Mammary epithelial cell (primary cell): ENCODE results near the gene RALY.

Experiments used
- EZH2 ChIP-seq: IDR thresholded peaks from 2 replicates; pipeline ENCODE4 v1.6.1; 2012; ENCODE audit warnings: low read length, inconsistent platforms, borderline replicate concordance
- TF ChIP-seq, protein P1 (sequence below), 2 donors: IDR thresholded peaks in 1 of 2; conservative IDR thresholded peaks in 1 of 2; 2 replicates each; pipeline ENCODE4 v1.5.1; 2011 to 2012; ENCODE audit warnings: inconsistent platforms in 2 of 2, low read length in 2 of 2, mild to moderate bottlenecking in 2 of 2, control low read depth in 1 of 2, low read depth in 1 of 2; ENCODE audit not compliant: insufficient read depth in 1 of 2; ENCODE audit errors: extremely low read depth in 1 of 2

DNA sequence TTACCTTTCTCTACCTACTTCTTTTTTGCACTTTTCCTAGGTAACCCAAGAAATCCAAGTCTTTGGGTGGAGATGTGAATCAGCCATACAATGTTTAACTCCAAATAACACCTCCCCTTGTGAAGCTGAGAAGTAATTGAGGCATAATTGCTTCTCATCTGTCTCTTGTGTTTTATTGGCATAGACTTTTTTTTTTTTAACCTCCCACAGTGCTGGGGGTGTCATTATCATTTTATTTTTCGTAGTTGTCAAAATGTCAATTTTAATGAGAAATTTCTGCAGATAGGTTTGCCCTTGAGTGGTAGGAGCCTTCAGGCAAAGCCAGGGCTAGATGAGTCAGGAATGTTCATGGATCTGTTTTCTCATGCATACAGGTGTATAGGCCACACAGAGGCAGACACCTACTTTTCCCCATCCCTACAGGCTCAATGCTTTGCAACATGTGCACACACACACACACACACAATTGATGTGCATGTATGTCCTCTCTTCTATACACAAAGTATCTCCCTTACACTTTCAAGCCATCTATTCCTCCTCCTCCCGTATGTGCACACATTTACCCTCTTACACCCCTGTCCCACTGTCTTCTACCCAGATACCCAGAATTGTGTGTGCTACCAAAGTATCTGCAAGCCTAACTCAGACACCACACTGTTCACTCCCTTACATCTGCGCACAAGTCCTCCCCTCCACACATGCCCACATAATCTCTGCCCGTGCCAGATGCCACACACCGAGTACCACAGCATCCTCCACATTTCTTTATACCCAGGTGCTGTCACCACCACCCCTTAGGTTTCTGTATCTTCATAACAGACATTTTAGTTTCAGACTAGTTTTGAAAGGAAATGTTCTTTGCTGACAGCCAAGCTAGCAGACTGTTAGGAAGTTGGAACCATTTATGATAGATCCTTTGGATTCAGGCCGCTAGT lies 22.0 kb downstream of the RALY start:
- TF ChIP-seq, protein P1, sequence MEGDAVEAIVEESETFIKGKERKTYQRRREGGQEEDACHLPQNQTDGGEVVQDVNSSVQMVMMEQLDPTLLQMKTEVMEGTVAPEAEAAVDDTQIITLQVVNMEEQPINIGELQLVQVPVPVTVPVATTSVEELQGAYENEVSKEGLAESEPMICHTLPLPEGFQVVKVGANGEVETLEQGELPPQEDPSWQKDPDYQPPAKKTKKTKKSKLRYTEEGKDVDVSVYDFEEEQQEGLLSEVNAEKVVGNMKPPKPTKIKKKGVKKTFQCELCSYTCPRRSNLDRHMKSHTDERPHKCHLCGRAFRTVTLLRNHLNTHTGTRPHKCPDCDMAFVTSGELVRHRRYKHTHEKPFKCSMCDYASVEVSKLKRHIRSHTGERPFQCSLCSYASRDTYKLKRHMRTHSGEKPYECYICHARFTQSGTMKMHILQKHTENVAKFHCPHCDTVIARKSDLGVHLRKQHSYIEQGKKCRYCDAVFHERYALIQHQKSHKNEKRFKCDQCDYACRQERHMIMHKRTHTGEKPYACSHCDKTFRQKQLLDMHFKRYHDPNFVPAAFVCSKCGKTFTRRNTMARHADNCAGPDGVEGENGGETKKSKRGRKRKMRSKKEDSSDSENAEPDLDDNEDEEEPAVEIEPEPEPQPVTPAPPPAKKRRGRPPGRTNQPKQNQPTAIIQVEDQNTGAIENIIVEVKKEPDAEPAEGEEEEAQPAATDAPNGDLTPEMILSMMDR (conservative IDR thresholded peaks at IDR 0.05 in 1 of 2, IDR thresholded peaks at IDR 0.05 in 1 of 2; ENCODE audit: extremely low read depth in 1 of 2, insufficient read depth in 1 of 2, low read depth in 1 of 2, low read length in 2 of 2) = no peak
- no peak for TF ChIP-seq EZH2
